ENCODE results near the gene MYBPC1.
"Not testable (repeated sequence)": the region's sequence is repeated elsewhere in the genome, so short reads cannot be mapped to it uniquely, and the experiment has no call there.

MYBPC1 gene

DNA sequence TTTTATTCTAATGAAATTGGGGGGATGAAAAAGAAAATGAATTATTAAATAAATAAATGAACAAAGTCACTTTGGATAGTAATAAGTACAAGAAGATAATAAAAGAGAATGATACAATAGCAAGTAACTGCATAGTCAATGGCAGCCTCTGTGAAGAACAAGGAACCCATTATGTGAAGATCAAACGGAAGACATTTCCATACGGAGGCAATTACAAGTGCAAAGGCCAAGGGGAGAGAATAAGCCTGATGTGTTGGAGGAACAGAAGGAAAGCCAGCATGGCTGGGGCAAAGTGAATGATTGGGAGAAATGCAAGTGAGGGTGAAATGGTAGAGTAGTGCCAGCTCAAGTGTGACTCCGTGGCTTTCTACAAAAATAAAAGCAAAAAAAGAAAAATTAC, 58.7 kb downstream of the MYBPC1 start:
- DNase-seq (ENCODE audit: low read depth in 3 of 3) = no peak

DNA sequence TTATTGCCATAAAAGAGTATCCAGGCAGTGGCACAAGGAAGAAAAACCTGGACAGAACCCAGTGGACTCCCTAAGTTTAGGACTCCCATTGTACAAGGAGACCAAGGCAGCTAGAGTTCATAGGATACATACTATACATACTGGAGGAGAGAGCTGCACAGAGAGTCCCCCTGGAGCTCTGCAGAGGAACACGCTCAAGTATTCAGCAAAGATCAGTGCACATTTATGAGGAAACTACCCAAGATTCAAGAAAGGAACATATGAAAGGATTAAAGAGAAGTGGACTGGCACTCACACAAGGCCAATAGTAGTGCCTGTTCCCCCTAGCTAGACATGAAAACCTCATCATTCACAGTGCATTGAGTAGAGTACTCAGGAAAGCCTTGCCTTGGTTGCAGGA, 59.7 kb downstream of the MYBPC1 start:
- no peak for DNase-seq (ENCODE audit: low read depth in 3 of 3)

DNA sequence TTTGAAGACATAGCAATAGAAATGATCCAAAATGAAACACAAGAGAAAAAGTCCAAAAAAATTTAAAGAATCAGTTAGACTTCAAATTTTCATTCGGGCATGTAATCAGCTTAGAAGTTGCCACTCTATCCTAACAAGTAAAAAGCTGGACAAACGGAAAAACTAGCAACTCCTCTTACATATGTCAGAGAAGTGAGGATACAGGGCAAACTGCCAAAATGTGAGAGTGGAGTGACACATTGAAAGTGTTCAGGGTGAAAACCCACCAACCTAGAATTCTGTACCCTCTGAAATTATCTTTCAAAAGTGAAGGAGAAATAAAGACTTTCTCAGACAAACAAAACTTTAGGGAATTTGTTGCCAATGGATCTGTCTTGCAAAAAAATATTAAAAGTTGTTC, 60.6 kb downstream of the MYBPC1 start:
- DNase-seq (ENCODE audit: low read depth in 3 of 3) = no peak

DNA sequence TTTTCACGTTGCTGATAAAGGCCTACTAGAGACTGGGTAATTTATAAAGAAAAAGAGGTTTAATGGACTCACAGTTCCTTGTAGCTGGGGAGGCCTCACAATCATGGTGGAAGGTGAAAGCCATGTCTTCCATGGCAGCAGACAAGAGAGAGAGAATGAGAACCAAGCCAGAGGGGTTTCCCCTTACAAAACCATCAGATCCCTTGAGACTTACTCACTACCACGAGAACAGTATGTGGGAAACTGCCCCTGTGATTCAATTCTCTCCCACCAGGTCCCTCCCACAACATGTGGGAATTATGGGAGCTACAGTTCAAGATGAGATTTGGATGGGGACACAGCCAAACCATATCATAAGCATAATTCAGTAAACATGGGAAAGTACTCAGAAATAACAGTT, 65.9 kb downstream of the MYBPC1 start:
- not testable (repeated sequence) for DNase-seq (ENCODE audit: low read depth in 3 of 3)

DNA sequence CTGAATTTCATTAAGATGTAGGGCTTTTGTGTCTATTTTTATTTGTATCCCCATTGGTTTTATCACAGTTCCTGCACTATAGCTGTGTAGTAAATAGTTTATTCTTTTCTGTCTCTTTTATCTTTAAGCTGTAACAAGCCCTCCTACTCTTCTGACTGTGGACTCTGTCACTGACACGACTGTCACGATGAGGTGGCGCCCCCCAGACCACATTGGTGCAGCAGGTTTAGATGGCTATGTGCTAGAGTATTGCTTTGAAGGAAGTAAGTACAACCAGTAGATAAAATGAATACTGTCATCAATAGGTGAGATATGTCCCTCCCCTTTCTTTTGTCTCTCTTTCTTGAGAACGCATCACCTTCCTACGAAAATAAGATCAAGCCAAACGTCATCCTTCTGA, 68.5 kb downstream of the MYBPC1 start:
- no peak for DNase-seq (ENCODE audit: low read depth in 3 of 3)

DNA sequence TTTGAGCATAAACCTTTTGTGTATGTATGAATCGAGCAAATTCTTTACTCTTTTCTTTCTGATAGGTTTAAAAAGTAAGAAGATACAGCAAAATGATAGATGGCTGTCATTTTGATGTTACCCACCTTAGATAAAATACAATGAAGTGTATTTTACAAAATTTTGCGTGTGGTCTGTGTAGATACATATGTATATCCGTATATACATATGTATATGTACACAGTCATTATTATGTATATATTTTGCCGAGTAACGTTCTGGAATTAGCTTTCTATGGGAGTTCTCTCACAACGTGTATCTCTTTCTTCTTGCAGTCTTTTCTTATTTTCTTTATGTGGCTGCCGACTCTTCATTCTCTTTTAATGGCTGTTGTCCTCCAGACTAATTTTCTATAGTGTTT, 70.2 kb downstream of the MYBPC1 start:
- DNase-seq (ENCODE audit: low read depth in 3 of 3) = no peak

DNA sequence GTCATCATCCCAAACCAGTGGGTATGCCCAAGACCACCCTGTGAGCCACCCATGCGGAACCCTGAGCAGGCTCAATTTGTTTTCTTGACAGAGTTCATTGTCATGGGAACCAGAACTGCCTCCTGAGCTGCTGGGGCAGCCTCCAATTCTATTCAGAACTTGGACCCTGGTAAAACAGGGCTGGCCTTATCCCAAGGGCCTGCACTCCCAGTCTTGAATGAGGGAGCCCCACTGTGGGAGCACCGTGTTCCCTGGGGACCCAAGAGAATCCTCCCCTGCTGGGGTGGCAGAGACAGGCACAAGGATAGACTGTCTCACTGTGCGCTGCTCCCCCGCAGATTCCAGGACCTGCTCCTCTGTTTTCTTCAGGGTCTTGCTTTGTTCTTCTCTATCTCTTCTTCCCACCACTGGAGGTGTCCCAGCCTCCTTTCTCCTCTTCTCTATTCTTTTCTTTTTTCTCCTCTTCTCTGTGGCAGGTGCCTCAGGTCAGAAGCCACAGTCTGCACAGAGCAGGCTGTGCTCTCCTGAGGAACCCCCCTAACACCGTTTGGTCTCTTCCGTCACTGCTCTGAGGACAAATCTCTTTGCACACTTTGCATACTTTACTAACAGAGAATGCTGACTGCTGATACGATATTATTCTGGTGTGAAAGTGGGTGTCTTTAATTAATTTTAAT, 71.4 kb downstream of the MYBPC1 start:
- no peak for DNase-seq (ENCODE audit: low read depth in 3 of 3)

DNA sequence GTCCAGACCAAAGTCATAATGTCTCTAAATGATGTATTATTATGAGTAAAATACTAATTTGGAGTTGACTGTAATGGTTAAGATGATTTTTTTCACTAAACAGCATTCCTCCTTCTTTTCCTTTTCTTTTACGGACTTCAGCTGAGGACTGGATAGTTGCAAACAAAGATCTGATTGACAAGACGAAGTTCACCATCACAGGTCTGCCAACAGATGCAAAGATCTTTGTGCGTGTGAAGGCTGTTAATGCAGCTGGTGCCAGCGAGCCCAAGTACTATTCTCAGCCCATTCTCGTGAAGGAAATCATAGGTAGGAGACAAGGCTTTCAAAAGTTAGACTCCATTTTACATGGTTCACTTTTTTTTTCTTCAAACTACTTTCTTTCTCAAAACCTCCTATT, 72.8 kb downstream of the MYBPC1 start:
- no peak for DNase-seq (ENCODE audit: low read depth in 3 of 3)

DNA sequence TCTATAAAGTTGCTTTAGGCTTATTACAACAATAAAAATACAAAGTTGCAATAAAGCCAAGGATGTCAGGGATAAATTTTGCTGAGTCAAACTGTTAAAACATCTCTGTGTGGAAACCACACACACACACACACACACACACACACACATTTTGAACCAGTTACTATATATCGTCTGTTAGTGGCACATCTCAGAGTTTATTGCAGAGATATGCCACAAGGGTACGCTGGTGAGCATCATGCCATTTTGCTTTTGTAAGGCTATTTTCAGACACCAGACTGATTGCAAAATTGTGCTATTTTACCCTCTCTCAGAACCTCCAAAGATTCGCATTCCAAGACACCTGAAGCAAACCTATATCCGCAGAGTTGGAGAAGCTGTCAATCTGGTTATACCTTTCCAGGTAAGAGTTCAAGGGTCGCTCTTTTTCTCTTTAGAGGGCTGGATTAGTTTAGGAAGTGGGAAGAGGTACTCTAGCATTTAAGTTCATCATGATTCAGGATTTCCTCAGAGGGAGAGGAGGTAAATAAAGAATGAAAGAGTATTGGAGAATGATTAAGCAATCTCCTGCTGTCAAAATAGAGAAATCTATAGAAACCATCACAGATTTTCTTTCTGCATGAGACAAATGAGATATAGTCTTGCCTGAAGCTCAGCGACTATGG, 75.4 kb downstream of the MYBPC1 start:
- peak in 2 of 3 donors; percentile 10 to 12 for DNase-seq (ENCODE audit: low read depth in 3 of 3)

DNA sequence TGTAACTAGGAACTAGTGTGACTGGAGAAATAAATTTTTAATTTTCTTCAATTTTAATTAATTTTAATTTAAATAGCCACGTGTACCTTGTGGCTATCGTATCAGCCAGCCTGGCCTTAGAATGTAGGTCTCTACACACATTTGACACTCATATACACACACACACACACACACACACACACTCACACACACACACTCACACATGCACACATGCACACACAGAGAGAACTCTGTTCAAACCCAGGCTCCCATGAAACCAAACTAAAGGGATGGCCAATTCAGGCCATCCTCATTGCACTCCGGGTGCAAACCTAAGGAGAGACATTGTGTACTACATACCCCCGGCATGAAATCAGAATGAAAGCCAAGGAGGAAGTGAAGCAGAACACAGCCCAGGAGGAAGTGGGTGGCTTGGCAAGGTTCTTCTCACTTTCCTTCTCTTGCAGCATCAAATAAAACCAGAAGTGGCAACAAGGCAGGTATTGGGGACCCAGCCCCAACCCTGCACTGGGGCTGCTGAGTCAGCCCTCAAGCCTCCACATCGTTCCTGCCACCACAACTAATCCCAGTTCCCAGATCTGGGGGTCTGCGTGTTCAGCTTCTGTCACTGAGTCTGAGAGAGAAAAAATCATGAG, 76.5 kb downstream of the MYBPC1 start:
- no peak for DNase-seq (ENCODE audit: low read depth in 3 of 3)

DNA sequence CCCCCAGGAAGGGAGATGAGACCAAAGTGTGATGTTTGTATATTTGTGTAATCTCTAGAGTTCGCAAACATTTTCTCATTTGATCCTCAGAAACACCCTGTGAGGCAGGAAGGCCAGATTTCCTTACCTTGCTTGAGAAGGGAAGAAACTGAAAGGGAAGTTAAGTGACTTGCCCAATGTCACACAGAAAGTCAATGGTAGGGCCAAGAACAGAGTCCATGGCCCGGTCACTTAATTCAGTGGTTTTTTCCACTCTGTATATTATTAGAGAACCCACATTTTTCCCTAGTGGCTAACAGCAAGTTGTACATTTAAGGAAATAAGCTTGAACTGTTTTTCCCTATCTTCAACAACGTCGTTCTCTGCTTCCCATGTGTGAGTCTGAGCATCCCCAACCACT, 77.1 kb downstream of the MYBPC1 start:
- DNase-seq (ENCODE audit: low read depth in 3 of 3) = no peak

DNA sequence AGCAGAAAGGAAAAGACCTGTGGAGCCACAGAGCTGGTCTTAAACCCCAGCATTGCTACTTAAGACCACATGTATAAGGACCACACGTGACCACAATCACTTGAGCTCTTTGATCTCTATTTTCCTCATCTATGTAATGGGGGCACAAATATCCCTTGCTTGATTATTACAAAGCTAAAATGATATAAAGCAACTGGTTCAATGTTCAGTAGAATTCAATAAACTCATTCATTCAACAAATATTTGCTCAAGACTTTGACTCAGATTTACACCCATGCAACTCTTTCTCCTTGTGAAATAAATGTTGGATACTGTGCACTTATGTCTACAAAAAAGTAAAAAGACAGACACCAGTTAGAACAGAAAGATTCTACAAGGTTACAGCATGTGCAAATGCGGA, 80.8 kb downstream of the MYBPC1 start:
- no peak for DNase-seq (ENCODE audit: low read depth in 3 of 3)

DNA sequence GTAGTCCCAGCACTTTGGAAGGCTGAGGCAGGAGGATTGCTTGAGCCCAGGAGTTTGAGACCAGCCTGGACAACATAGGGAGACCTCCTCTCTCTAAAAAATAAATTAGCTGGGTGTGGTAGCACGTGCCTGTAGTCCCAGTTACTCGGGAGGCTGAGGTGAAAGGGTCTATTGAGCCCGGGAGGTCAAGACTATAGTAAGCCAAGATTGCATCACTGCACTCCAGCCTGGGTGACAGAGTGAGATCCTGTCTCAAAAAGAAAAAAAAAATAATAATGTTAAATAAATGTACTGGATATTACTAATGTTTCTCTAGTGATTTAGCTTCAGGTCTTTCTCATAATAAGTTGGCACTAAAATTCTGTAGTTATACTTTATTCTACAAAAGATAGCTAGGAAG, 81.7 kb downstream of the MYBPC1 start:
- DNase-seq (ENCODE audit: low read depth in 3 of 3) = not testable (repeated sequence)

DNA sequence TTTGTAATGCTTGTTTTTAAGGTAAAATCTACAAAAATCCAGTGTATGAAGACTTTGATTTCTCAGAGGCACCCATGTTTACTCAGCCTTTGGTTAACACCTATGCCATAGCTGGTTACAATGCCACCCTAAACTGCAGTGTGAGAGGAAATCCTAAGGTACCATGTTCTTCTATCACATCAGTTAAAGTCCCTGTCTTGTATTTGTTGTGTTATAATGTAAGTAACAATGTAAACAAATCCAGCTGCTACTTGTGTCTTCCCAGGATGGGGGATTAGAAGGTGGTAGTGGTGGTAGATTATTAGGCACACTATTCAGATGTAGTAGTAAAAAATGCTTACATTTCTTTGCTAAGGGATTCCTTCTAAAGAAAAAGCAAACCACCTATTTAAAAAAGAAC, 83.3 kb downstream of the MYBPC1 start:
- DNase-seq (ENCODE audit: low read depth in 3 of 3) = no peak

DNA sequence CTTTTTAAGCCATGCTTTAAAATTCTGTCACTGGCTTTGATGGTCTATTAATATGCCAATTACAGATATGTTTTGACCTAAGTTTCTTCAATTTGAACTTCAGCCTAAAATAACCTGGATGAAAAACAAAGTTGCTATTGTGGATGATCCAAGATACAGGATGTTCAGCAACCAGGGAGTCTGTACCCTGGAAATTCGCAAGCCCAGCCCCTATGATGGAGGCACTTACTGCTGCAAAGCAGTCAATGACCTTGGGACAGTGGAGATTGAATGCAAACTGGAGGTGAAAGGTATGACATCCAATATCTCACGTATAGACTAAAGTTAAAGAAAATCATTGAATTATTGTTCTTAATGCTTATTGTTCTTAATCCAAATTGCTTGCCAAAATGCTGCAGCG, 85.5 kb downstream of the MYBPC1 start:
- no peak for DNase-seq (ENCODE audit: low read depth in 3 of 3)

DNA sequence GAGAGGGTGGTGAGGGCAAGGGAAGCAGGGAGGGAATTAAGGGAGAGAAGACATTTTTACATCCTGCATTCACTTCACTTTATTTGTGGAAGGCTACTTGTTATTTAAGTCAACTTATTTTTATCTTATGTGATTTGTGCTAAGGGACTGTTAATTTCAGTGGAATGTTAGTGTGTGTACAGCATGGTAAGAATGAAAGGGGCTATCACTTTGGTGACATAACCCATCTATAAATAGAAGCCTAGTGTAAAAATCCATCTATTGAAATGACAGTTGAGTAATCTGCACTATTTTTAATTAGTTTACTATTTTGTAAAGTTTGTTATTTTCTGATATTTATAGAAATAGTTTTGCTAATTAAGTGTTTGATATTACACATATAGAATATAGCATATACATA, 85.9 kb downstream of the MYBPC1 start:
- no peak for DNase-seq (ENCODE audit: low read depth in 3 of 3)

DNA sequence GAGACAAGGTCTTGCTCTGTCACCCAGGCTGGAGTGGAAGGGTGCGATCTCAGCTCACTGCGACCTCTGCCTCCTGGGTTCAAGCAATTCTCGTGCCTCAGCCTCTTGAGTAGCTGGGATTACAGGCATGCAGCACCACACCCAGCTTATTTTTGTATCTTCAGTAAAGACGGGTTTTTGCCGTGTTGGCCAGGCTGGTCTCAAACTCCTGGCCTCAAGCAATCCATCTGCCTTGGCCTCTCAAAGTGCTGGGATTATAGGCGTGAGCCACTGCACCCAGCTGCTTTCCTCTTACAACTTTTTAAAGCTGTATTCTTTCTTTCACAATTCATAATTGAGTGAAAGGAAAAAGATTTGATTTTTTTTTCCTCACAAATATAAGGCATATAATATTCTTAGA, 86.9 kb downstream of the MYBPC1 start:
- DNase-seq (ENCODE audit: low read depth in 3 of 3) = not testable (repeated sequence)

DNA sequence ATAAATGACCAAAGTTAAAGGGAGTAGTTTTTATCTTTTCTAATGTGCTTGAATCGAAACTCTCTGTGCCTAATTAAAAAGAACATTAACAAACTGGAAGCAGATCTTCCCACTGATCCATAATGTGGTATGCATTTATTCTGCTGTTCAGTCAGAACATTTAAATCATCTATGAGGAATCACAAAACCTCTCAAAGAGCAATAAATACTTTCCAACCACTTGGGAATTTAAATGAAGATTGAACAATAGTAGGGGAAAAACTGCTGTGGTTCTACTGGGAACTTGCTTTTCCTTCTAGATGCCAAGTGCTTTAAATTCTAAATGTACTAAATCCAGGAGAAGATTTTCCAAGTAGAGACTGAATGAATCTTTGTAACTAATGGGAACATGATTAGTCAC, 90.3 kb downstream of the MYBPC1 start:
- DNase-seq (ENCODE audit: low read depth in 3 of 3) = no peak

DNA sequence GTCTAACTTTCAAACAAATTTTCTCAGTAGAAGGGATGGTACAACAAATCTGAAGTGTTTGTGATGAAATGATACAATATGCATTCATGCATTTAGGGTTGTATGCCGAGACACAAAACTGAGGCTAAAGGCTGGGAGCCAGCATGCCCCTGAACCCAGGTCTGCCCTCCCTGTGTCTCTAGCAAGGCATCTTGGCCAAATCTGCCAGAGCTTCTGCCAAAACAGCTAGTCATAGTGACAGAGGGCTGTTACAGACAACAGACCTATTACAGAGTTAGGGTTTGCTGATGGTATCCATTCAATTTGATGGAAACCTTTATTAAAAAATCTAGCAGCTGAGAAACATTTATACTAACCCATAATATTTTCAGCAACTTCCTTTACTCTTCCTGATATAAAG, 91.4 kb downstream of the MYBPC1 start:
- no peak for DNase-seq (ENCODE audit: low read depth in 3 of 3)

DNA sequence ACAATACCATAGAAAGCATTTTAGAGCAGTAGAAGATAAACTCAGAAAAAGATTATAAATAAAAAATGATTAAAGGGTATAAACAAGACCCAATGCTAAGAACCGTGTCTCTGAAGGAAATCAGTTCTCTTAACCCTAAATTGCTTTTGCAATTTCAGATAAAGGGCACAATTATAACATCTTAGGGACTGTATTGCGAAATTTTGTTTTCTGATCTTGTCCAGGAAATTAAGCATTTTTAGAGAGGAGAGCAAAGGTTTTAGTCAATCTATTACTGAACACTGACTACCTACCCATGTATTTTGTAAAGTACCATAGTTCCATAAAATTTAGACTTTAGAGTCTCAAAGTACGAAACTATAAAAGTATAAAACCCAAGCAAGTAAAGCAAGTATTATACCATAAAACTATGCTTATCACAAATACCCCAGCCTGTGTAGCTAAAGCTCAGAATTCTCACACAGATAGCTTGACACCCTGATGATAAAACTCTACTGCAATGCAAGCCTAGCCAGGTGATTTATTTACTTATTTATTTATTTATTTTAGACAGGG, 95.8 kb downstream of the MYBPC1 start:
- DNase-seq (ENCODE audit: low read depth in 3 of 3) = no peak

DNA sequence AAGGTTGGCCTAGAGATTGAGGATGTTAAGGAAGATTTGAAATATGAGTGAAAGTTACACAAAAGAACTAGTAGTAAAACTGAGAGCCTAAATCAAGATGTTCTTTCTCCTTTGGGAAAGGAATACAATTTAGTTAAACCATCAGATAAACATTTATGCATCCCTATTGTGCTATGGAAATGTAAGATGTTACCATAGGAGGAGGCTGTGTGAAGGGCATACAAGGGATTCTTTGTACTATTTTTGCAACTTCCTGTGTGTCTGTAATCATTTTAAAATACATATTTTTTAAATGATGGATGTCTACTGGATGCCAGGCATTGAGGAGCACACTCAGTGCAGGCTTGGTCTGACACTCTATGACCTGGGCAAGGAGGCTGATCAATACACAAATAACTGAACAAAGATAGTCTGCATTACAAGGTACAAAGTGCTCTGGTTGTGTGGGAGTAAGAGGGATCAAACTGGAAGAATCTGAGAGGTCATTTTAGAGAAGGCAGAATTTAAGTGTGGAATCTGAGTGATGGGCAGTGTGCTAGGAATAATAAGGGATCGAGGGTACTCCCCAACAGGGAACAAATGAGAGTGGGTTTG, 96.8 kb downstream of the MYBPC1 start:
- no peak for DNase-seq (ENCODE audit: low read depth in 3 of 3)

DNA sequence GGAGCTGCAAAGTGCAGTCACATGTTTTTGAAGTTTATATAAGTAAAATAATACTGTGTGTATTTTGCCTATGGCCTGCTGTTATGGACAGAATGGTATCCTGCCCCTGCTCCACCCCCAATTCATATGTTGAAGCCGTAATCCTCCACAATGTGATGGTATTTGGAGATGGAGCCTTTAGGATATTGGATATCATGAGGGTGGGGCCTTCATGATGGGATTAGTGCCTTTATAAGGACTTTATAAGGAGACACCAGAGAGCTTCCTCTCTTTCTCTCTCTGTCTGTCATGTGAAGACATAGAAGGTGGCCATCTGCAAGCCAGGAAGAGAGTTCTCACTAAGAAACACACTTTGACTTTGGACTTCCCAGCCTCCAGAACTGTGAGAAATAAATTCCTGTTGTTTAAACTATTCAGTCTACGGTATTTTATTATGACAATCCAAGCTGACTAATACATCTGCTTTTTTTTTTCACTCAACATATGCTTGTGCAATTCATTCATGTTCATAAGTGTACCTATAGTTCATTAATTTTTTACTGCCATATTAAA, 99.6 kb downstream of the MYBPC1 start:
- DNase-seq (ENCODE audit: low read depth in 3 of 3) = no peak
